IPS-18c (cell line): ENCODE measurements around the gene KRT6C.
"Not testable (repeated sequence)": the region's sequence is repeated elsewhere in the genome, so short reads cannot be mapped to it uniquely, and the experiment has no call there.

Source experiments
- H3K4me3 ChIP-seq: 2 replicates; pipeline ENCODE4 v1.7.0; 2013; ENCODE audit warnings: low read depth, mild to moderate bottlenecking, low read length, moderate library complexity; ENCODE audit not compliant: insufficient read depth
- H3K9me3 ChIP-seq: one replicate; pipeline ENCODE4 v1.6.1; 2013; ENCODE audit warnings: mild to moderate bottlenecking, low read length, moderate library complexity; ENCODE audit not compliant: control insufficient read depth, insufficient read depth

Gene KRT6C

GRCh38 chr12:52506858-52507715 is 33.5 kb upstream of the KRT6C start:
- H3K9me3 ChIP-seq: peaks cover 2% of the 10 kb centered on the region
- H3K4me3 ChIP-seq: no peak overlapping the region

GRCh38 chr12:52502877-52503276 is 29.3 kb upstream of the KRT6C start:
- Histone ChIP-seq H3K4me3 (no peak overlapping the region), H3K9me3 (no peaks in the 10 kb centered on the region)

GRCh38 chr12:52501490-52501889 is 27.9 kb upstream of the KRT6C start:
- Histone ChIP-seq H3K9me3 (no peaks in the 10 kb centered on the region), H3K4me3 (no peak overlapping the region)

- H3K4me3 ChIP-seq, H3K9me3 ChIP-seq: not testable (repeated sequence)
Measured at GRCh38 chr12:52500574-52500973, 27.0 kb upstream of the KRT6C start.

- no peak overlapping the region for H3K4me3 ChIP-seq
- no peaks in the 10 kb centered on the region for H3K9me3 ChIP-seq
Measured at GRCh38 chr12:52499806-52500560, 26.4 kb upstream of the KRT6C start.

GRCh38 chr12:52498946-52499345 is 25.3 kb upstream of the KRT6C start:
- H3K9me3 ChIP-seq: no peaks in the 10 kb centered on the region
- no peak overlapping the region for H3K4me3 ChIP-seq

- no peak overlapping the region for H3K4me3 ChIP-seq
Measured at GRCh38 chr12:52497975-52498374, 24.4 kb upstream of the KRT6C start.

GRCh38 chr12:52496590-52497071 is 23.0 kb upstream of the KRT6C start:
- no peak overlapping the region for H3K4me3 ChIP-seq
- no peaks in the 10 kb centered on the region for H3K9me3 ChIP-seq

More at GRCh38 chr12:52497975-52498374, 24.4 kb upstream of the KRT6C start:
- no peaks in the 10 kb centered on the region for H3K9me3 ChIP-seq

GRCh38 chr12:52496054-52496453 is 22.4 kb upstream of the KRT6C start:
- Histone ChIP-seq H3K4me3 (no peak overlapping the region), H3K9me3 (no peaks in the 10 kb centered on the region)

GRCh38 chr12:52495389-52495788 is 21.8 kb upstream of the KRT6C start:
- no peaks in the 10 kb centered on the region for H3K9me3 ChIP-seq
- no peak overlapping the region for H3K4me3 ChIP-seq

- peaks cover 3% of the 10 kb centered on the region for H3K9me3 ChIP-seq
- no peak overlapping the region for H3K4me3 ChIP-seq
Measured at GRCh38 chr12:52494518-52494917, 20.9 kb upstream of the KRT6C start.

- Histone ChIP-seq H3K9me3 (peaks cover 3% of the 10 kb centered on the region), H3K4me3 (no peak overlapping the region)
Measured at GRCh38 chr12:52494100-52494499, 20.5 kb upstream of the KRT6C start.

GRCh38 chr12:52493172-52493571 is 19.6 kb upstream of the KRT6C start, which contains the start of gene KRT6A:
KRT6A (minus strand) TSS chr12:52493257; CDS start chr12:52493188, 69 bp downstream.
- H3K9me3 ChIP-seq: peaks cover 3% of the 10 kb centered on the region
- H3K4me3 ChIP-seq: no peak within 1 kb of the TSS

- not testable (repeated sequence) for H3K9me3 ChIP-seq, H3K4me3 ChIP-seq
Measured at GRCh38 chr12:52492405-52492804, 18.8 kb upstream of the KRT6C start.

- not testable (repeated sequence) for H3K9me3 ChIP-seq, H3K4me3 ChIP-seq
Measured at GRCh38 chr12:52491495-52491894, 17.9 kb upstream of the KRT6C start.

GRCh38 chr12:52488736-52489135 is 15.1 kb upstream of the KRT6C start:
- Histone ChIP-seq H3K9me3 (peaks cover 3% of the 10 kb centered on the region), H3K4me3 (no peak overlapping the region)

GRCh38 chr12:52487744-52488443 is 14.3 kb upstream of the KRT6C start:
- H3K4me3 ChIP-seq, H3K9me3 ChIP-seq: not testable (repeated sequence)
